HG02970 (cell line): Measurements from ENCODE around the gene EXD3.
"Not testable (repeated sequence)": the region's sequence is repeated elsewhere in the genome, so short reads cannot be mapped to it uniquely, and the experiment has no call there.

Experiments used
- ATAC-seq: cut with Tn5 transposase; IDR thresholded peaks from one replicate; pipeline ENCODE4 v1.9.1; 2021; ENCODE audit warnings: mild to moderate bottlenecking, moderate library complexity, moderate number of reproducible peaks; ENCODE audit not compliant: unreplicated experiment, low FRiP score

The EXD3 gene

DNA sequence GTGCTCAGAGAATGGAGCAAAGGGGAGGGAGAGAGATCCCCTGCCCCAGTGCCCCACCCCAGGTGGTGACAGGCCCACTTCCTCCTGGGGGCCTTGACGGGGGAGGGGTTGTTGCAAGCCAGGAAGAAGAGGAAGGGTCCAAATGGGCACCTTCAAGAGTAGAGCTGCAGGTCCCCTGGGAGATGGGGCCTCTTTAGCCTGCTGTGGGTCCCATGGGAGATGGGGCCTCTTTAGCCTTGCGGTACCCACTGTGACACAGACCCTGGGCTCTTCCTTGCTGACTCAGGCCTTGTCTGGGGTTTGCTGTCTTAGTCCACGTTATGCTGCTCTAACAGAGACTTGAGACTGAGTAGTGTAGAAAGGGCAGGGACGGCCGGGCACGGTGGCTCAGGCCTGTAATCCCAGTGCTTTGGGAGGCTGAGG is 155.0 kb downstream of the EXD3 start:
- ATAC-seq: no peak

DNA sequence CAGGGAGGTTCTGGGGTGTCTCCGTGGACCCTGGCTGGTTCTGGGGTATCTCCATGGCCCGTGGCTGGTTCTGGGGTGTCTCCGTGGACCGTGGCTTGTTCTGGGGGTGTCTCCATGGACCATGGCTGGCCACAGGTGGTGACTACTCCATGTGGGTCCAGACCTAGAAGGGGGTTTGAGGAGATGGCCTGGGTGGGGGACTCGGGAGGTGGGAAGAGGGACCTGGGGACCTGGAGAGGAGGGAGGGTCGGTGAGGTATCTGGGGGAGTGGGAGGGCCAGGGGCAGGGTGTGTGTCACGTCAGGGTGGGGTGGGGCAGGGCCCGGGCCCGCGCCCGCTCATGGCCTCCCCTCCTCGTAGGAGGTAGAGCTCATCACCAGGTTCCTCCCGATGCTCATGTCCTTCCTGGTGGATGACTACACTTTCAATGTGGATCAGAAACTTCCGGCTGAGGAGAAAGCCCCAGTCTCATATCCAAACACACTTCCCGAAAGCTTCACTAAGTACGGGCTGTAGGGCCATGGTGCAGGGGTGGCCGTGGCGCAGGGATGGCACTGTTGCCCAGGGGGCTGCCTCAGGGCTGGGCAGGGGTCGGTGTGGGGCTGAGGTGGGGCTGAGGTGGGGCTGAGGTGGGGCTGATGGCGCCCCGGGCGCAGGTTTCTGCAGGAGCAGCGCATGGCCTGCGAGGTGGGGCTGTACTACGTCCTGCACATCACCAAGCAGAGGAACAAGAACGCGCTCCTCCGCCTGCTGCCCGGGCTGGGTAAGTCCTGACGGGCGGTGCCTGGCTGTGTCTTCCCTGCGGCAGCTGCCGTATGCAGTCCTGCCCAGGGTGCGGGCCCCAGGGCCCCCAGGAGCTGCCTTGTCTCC is 156.1 kb downstream of the EXD3 start:
- ATAC-seq: no peak

DNA sequence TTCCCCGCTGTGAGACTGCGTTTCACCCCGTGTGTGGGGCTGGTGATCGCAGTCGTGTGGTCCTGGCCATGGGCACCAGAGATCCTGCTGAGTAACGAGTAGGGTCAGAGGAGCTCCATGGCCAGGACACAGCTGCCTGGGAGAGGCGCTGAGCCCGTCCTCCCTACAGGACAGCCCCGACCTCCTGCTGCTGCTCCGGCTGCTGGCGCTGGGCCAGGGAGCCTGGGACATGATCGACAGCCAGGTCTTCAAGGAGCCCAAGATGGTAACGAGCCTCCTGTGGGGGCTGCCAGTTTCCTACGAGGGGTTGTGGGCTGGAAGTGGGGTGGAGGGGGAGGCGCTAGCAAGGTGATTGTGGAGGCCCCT is 156.8 kb downstream of the EXD3 start:
- ATAC-seq: no peak

DNA sequence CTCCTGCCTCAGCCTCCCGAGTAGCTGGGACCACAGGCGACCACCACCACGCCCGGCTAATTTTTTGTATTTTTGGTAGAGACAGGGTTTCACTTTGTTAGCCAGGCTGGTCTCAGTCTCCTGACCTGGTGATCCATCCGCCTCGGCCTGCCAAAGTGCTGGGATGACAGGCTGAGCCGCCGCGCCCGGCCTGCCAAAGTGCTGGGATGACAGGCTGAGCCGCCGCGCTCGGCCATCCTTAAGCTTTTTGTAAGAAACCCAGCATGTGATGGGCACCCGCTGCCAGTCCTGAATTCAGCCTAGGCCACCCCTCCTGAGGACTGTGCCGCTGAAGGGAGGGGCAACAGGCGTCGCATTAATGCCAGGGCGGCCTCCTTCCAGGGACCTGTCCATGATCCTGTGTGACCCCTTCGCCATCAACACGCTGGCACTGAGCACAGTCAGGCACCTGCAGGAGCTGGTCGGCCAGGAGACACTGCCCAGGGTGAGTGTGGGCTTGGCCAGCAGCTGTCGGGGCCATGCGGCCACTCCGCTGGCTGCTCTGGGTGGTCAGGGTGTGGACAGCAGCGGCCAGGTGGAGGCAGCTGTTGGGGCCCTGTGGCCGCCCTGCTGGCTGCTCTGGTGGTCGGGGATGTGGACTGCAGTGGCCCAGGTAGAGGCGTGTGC is 157.3 kb downstream of the EXD3 start:
- no peak for ATAC-seq

DNA sequence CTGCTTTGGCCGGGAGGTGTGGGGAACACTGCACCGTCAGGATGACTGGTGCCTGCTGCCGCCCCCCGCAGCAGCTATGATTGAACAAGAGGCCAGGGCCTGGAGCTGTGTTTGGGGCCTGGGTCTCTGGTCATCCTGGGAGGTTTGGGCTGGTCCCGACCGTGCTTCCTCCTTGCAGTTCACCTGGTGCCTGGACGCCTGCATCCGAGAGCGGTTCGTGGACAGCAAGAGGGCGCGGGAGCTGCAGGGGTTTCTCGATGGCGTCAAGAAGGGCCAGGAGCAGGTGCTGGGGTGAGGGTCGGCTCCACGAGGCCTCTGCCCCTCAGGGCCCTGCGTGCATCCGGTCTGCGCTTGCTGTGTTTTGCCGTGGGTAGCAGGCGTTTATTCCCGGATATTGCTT is 158.9 kb downstream of the EXD3 start:
- no peak for ATAC-seq

DNA sequence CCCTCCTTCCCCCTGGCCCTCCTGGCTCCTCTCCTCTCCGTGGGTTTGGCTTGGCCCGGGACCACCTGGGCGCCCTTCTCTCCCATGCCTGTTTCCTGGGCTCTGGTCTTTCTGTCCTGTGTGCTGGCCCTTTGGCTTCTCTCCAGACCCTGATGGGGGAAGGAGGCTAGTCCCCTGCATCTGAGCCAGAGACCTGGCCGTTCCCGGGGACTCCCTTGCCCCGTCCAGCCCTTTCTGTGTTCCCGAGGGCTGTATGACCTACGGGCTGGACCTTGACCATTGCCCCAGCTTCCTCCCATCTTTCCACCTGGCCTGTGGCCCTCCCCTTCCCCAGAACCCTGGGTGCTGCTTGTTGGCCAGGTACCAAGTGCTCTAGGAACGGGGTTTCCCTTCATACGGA is 159.5 kb downstream of the EXD3 start:
- ATAC-seq: no peak

DNA sequence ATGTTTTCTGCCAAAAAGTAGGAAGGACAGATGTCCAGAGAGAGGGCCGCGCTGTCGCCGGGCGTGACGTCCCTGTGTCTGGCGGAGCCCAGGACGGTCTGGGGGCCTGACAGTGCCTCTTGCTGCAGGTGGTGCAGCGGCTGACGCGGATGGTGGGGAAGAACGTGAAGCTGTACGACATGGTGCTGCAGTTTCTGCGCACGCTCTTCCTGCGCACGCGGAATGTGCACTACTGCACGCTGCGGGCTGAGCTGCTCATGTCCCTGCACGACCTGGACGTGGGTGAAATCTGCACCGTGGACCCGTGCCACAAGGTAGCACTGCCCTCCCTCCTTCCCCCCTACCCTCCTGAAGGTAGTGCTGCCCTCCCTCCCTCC is 160.1 kb downstream of the EXD3 start:
- no peak for ATAC-seq

DNA sequence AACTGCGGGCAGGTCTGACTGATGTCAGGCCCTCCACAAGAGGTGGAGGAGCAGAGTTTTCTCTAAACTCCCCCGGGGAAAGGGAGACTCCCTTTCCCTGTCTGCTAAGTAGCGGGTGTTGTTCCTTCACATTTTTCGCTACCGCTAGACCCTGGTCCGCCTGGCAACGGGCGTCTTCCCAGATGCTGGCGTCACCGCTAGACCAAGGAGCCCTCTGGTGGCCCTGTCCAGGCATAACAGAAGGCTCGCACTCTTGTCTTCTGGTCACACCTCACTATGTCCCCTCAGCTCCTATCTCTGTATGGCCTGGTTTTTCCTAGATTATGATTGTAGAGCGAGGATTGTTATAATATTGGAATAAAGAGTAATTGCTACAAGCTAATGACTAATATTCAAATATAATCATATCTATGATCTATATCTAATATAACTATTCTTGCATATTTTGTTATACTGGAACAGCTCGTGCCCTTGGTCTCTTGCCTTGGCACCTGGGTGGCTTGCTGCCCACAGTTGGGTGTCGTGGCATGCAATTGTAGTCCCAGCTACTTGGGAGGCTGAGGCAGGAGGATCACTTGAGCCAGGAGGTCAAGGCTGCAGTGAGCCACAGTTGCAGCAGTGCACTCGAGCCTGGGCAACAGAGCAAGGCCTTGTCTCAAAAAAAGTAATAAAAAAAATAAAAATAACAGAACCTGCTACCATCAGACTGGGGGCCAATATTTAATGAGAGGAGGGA is 160.6 kb downstream of the EXD3 start:
- ATAC-seq: not testable (repeated sequence)
